NCI-H1105 (cell line): ENCODE data around the gene IMMP1L.

Experiments used
- DNase-seq: peaks from one replicate; lab custom pipeline; 2025; lab: John Stamatoyannopoulos, UW

Gene IMMP1L

DNA sequence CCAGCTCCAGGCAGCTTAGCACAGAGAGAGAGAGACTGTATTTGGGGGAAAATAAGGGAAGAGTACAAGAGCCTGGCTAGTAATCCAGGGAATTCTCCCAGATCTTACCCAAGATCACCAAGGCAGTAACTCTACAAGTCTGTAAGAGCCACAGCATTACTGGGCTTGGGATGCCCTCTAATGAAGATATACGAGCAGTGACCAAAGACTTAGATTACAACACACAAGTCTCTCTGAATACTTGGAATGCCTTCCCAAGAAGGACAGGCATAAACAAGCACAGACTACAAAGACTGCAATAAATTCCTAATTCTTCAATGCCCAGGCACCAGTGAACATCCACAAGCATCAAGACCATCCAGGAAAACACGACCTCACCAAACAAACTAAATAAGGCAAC, 122.0 kb downstream of the IMMP1L start:
- DNase-seq: no peak

DNA sequence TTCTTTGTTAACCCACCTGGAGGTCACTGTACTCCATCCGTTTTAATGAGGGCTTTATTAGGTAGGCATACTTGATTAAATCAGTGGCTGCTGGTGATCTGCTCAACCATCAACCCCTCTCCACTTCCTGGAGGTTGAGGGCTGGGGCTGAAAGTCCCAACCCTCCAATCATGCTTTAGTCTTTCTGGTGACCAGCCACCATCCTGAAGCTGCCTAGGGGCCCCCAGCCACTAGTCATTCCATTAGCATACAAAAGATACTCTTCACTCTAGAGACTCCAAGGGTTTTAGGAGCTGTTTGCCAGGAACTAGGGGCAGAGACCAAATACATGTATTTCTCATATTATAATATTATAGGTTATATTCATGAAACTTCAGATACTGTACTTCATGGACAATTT, 126.3 kb downstream of the IMMP1L start:
- DNase-seq: no peak
